Measurements from ENCODE around the gene ADAMTS2. TPM values are rescaled to one million over a fixed set of nuclear protein-coding genes. Genes with fewer than 3 reads are reported as not detected.

Gene ADAMTS2
- total and polyA plus RNA-seq, 2 of the 8 experiments (the other 6 are each of a cell fraction or from before 2014, with no cell fraction given): 6.6 to 7.3 TPM

DNA sequence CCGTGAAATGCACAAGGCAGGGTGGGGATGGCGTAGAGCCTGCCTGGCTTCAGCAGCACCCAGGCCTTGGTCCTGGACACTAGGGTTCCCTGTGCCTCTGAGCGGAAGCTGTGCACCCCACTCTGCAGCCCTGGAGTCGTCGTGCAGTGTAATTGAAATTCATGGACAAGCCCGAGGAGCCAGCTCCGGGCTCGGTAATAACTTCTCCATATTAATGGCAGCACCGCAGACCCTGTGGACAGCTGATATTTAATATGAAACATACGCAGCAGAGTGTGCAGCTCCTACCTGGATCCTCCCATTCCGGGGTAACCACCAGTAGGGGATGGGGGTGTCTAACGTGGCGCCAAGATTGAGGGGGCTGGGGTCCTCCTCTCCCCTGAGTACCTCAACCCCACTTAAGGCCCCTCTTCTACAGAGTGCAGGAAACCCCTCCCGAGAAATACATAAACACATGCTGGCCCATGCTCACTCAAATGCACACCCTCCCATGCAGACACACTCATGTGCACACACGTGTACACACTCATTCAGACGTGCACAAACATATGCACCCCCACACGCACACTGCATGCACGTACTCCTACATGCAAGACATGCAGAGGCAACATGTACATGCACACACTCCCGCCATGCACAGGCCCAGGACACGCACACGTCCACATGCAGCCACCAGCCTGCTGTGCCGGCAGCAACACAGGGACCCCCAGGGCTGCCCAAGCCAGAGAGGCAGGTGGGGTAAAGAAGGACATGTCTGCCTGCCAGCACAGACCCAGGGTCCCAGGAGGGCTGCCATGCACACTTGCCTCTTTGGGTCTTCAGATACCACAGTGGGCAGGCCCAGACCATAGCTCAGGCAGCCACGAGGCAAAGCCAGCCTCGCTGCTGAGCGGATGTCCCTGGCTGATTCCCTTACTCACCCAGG is 8.1 kb downstream of the ADAMTS2 start (continued):
- TF ChIP-seq, protein P1, sequence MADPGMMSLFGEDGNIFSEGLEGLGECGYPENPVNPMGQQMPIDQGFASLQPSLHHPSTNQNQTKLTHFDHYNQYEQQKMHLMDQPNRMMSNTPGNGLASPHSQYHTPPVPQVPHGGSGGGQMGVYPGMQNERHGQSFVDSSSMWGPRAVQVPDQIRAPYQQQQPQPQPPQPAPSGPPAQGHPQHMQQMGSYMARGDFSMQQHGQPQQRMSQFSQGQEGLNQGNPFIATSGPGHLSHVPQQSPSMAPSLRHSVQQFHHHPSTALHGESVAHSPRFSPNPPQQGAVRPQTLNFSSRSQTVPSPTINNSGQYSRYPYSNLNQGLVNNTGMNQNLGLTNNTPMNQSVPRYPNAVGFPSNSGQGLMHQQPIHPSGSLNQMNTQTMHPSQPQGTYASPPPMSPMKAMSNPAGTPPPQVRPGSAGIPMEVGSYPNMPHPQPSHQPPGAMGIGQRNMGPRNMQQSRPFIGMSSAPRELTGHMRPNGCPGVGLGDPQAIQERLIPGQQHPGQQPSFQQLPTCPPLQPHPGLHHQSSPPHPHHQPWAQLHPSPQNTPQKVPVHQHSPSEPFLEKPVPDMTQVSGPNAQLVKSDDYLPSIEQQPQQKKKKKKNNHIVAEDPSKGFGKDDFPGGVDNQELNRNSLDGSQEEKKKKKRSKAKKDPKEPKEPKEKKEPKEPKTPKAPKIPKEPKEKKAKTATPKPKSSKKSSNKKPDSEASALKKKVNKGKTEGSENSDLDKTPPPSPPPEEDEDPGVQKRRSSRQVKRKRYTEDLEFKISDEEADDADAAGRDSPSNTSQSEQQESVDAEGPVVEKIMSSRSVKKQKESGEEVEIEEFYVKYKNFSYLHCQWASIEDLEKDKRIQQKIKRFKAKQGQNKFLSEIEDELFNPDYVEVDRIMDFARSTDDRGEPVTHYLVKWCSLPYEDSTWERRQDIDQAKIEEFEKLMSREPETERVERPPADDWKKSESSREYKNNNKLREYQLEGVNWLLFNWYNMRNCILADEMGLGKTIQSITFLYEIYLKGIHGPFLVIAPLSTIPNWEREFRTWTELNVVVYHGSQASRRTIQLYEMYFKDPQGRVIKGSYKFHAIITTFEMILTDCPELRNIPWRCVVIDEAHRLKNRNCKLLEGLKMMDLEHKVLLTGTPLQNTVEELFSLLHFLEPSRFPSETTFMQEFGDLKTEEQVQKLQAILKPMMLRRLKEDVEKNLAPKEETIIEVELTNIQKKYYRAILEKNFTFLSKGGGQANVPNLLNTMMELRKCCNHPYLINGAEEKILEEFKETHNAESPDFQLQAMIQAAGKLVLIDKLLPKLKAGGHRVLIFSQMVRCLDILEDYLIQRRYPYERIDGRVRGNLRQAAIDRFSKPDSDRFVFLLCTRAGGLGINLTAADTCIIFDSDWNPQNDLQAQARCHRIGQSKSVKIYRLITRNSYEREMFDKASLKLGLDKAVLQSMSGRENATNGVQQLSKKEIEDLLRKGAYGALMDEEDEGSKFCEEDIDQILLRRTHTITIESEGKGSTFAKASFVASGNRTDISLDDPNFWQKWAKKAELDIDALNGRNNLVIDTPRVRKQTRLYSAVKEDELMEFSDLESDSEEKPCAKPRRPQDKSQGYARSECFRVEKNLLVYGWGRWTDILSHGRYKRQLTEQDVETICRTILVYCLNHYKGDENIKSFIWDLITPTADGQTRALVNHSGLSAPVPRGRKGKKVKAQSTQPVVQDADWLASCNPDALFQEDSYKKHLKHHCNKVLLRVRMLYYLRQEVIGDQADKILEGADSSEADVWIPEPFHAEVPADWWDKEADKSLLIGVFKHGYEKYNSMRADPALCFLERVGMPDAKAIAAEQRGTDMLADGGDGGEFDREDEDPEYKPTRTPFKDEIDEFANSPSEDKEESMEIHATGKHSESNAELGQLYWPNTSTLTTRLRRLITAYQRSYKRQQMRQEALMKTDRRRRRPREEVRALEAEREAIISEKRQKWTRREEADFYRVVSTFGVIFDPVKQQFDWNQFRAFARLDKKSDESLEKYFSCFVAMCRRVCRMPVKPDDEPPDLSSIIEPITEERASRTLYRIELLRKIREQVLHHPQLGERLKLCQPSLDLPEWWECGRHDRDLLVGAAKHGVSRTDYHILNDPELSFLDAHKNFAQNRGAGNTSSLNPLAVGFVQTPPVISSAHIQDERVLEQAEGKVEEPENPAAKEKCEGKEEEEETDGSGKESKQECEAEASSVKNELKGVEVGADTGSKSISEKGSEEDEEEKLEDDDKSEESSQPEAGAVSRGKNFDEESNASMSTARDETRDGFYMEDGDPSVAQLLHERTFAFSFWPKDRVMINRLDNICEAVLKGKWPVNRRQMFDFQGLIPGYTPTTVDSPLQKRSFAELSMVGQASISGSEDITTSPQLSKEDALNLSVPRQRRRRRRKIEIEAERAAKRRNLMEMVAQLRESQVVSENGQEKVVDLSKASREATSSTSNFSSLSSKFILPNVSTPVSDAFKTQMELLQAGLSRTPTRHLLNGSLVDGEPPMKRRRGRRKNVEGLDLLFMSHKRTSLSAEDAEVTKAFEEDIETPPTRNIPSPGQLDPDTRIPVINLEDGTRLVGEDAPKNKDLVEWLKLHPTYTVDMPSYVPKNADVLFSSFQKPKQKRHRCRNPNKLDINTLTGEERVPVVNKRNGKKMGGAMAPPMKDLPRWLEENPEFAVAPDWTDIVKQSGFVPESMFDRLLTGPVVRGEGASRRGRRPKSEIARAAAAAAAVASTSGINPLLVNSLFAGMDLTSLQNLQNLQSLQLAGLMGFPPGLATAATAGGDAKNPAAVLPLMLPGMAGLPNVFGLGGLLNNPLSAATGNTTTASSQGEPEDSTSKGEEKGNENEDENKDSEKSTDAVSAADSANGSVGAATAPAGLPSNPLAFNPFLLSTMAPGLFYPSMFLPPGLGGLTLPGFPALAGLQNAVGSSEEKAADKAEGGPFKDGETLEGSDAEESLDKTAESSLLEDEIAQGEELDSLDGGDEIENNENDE (IDR thresholded peaks at IDR 0.05; ENCODE audit: insufficient replicate concordance, low read length): no peak
- TF ChIP-seq, protein P2, sequence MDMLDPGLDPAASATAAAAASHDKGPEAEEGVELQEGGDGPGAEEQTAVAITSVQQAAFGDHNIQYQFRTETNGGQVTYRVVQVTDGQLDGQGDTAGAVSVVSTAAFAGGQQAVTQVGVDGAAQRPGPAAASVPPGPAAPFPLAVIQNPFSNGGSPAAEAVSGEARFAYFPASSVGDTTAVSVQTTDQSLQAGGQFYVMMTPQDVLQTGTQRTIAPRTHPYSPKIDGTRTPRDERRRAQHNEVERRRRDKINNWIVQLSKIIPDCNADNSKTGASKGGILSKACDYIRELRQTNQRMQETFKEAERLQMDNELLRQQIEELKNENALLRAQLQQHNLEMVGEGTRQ (IDR thresholded peaks at IDR 0.05; ENCODE audit: low read length): no peak
- TF ChIP-seq NRF1 (IDR thresholded peaks at IDR 0.05; ENCODE audit: low read depth, low read length) (no peak), TCF12 (IDR thresholded peaks at IDR 0.05; ENCODE audit: low read depth, low read length) (no peak), SAP30 (IDR thresholded peaks at IDR 0.05; ENCODE audit: insufficient read depth, insufficient replicate concordance, low read length) (no peak)
- TF ChIP-seq, protein P3, sequence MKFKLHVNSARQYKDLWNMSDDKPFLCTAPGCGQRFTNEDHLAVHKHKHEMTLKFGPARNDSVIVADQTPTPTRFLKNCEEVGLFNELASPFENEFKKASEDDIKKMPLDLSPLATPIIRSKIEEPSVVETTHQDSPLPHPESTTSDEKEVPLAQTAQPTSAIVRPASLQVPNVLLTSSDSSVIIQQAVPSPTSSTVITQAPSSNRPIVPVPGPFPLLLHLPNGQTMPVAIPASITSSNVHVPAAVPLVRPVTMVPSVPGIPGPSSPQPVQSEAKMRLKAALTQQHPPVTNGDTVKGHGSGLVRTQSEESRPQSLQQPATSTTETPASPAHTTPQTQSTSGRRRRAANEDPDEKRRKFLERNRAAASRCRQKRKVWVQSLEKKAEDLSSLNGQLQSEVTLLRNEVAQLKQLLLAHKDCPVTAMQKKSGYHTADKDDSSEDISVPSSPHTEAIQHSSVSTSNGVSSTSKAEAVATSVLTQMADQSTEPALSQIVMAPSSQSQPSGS (IDR thresholded peaks at IDR 0.05; ENCODE audit: low read length): no peak
